ENCODE measurements around the gene FOXD1. TPM values are rescaled to one million over a fixed set of nuclear protein-coding genes. Genes with fewer than 3 reads are reported as not detected.

FOXD1 gene
- polyA plus RNA-seq, 1 of the 3 experiments (the other 2 are of a cell fraction), result 73.9 TPM

- Histone ChIP-seq H3K4me3 (ENCODE audit: low read depth in 2 of 2, low read length in 1 of 2) (no peak overlapping the region), H3K9ac (no peak overlapping the region), H3K79me2 (ENCODE audit: insufficient read depth) (no peaks in the 10 kb centered on the region), H3K4me2 (peak overlapping the region; percentile 13; the same call in 1 of the 2 replicates), H3K27me3 (ENCODE audit: insufficient read depth) (no peaks in the 10 kb centered on the region), H2AFZ (ENCODE audit: low read depth) (no peak overlapping the region), H4K20me1 (ENCODE audit: insufficient read depth) (no peaks in the 10 kb centered on the region), H3F3A (replicated peaks; ENCODE audit: insufficient read depth) (peaks cover 13% of the 10 kb centered on the region), H3K27ac (ENCODE audit: low read depth in 2 of 2, low read length in 1 of 2) (no peak overlapping the region), H3K9me3 (no peaks in the 10 kb centered on the region), H3K36me3 (replicated peaks in 1 of 2; ENCODE audit: control insufficient read depth in 1 of 2, insufficient read depth in 2 of 2, low read length in 1 of 2) (no peaks in the 10 kb centered on the region), H3K4me1 (ENCODE audit: control insufficient read depth in 1 of 2, insufficient read depth in 2 of 2, low read depth in 1 of 2, low read length in 1 of 2) (no peaks in the 10 kb centered on the region), H3K9me2 (no peaks in the 10 kb centered on the region)
- WGBS (ENCODE audit: low lambda C conversion rate), result 55% methylated on average over 4 of the region's 4 CpGs
- POLR2A ChIA-PET, result no interaction called here
- TF ChIP-seq MEF2A (IDR thresholded peaks at IDR 0.05; ENCODE audit: borderline replicate concordance, low read depth) (no peak), EP300 (IDR thresholded peaks at IDR 0.05; ENCODE audit: borderline replicate concordance in 1 of 2, low read depth in 1 of 2, low read length in 1 of 2) (0 out of 4 replicates have a peak, but pooled peaks of 1 of the 2 experiments have one; percentile 21), ZBTB33 (IDR thresholded peaks at IDR 0.05; ENCODE audit: borderline replicate concordance, low read depth) (no peak), EZH2phosphoT487 (IDR thresholded peaks at IDR 0.05; ENCODE audit: borderline replicate concordance, low read depth) (no peak), NFIC (IDR thresholded peaks at IDR 0.05; ENCODE audit: borderline replicate concordance) (peak; percentile 52; the same call in 1 of the 2 replicates), NRF1 (IDR thresholded peaks at IDR 0.05; ENCODE audit: low read depth, low read length) (no peak), FOSL2 (IDR thresholded peaks at IDR 0.05; ENCODE audit: borderline replicate concordance, low read depth) (peak; percentile 72; the same call in 1 of the 2 replicates), MXI1 (IDR thresholded peaks at IDR 0.05; ENCODE audit: low read depth, low read length) (no peak), JUND (IDR thresholded peaks at IDR 0.05) (peak; percentile 52), TAF1 (IDR thresholded peaks at IDR 0.05; ENCODE audit: borderline replicate concordance, low read depth, low read length) (no peak), TEAD4 (IDR thresholded peaks at IDR 0.05; ENCODE audit: borderline replicate concordance, insufficient read depth) (no peak), RAD21 (IDR thresholded peaks at IDR 0.05; ENCODE audit: low read length) (no peak), USF2 (IDR thresholded peaks at IDR 0.05; ENCODE audit: borderline replicate concordance, low read depth, low read length) (no peak), SMC3 (IDR thresholded peaks at IDR 0.05; ENCODE audit: low read depth, low read length) (no peak), CTCF (IDR thresholded peaks at IDR 0.05) (no peak), IRF3 (IDR thresholded peaks at IDR 0.05; ENCODE audit: low read depth, low read length) (no peak), PBX3 (IDR thresholded peaks at IDR 0.05) (peak; percentile 64), MAX (IDR thresholded peaks at IDR 0.05; ENCODE audit: low read depth) (0 out of 2 replicates have a peak, but pooled peaks have one; percentile 20), RCOR1 (IDR thresholded peaks at IDR 0.05; ENCODE audit: low read length) (no peak)
- no peak for DNase-seq
- CTCF ChIA-PET, result interaction anchor here (1.2 kb wide), 1 partner anchor 28 kb away, joined by 6 read pairs; no protein-coding TSS in a partner anchor
Observed at GRCh38 chr5:73482383-73483136, 34.0 kb upstream of the FOXD1 start.

Data from SK-N-SH (cell line).